Measurements from ENCODE around the gene HOXD12. TPM values are rescaled to one million over a fixed set of nuclear protein-coding genes. Genes with fewer than 3 reads are reported as not detected.

HOXD12 gene
- total RNA-seq, 2 experiments from 2014 or later: not detected

- POLR2A ChIA-PET: no interaction called here
- Mint-ChIP-seq H3K4me3 (no peak overlapping the region), H3K4me1 (peaks cover 32% of the 10 kb centered on the region)
Measured at GRCh38 chr2:176134035-176134434, 34.4 kb downstream of the HOXD12 start.

GRCh38 chr2:176135035-176135440 is 35.4 kb downstream of the HOXD12 start:
- Mint-ChIP-seq H3K4me3 (no peak overlapping the region), H3K9me3 (no peaks in the 10 kb centered on the region), H3K4me1 (peaks cover 37% of the 10 kb centered on the region), H3K27me3 (peaks cover 89% of the 10 kb centered on the region), H3K36me3 (ENCODE audit: low read depth) (peaks cover 4% of the 10 kb centered on the region), H3K27ac (no peak overlapping the region)
- no peak for DNase-seq
- CTCF ChIA-PET: interaction anchor here (0.9 kb wide), 1 partner anchor 321 kb away, joined by 3 read pairs; no protein-coding TSS in a partner anchor
- POLR2A ChIA-PET: no interaction called here

More at GRCh38 chr2:176134035-176134434, 34.4 kb downstream of the HOXD12 start:
- H3K36me3 Mint-ChIP-seq (ENCODE audit: low read depth): peaks cover 4% of the 10 kb centered on the region
- DNase-seq: no peak
- CTCF ChIA-PET: no interaction called here
- H3K27ac Mint-ChIP-seq: no peak overlapping the region
- H3K27me3 Mint-ChIP-seq: peaks cover 83% of the 10 kb centered on the region
- no peaks in the 10 kb centered on the region for H3K9me3 Mint-ChIP-seq

DNA sequence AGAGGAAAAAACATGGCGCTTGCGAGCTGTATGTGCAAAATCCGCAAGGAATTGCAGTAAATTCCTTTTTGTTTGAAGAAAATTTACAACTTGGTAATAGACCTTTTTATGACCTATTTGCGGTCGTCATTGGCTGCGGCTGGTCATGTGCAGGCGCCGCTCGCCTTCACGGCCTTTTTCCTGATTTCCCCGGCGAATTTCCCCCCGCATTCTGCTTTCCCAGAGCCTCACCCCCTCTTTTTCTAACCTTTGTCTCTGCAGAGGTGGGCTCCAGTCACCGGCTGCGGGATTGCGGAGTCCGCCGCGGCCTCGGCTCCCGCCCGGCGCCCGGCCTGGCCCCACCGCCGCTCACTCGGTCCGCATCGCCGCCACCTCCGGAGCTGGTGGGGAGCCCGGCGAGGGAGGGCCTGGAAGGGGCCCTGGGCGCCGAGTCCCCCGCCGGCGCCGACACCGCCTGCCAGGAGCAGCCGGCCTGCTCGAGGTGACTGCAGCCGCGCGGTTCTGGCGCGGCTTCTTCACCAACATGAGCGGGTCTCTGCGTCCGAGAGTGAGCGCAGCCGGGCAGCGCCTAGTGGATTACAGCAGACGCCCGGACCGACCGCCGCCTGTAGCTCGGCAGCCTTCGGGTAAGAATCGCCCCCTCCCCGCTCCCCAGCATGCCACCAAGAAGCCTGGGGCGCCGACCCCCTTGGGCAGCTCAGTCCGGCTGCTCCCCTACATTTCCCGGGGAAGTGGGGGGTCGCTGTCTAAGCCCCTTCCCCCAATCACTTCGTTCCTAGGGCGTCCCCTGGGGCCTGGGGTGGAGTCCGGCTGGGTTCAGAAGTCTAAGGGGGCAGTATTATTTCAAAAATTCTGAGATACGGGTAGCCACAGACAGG is 37.0 kb downstream of the HOXD12 start:
- peak overlapping the region; percentile 5 for H3K27ac Mint-ChIP-seq
- ChIA-PET CTCF (no interaction called here), POLR2A (no interaction called here)
- no peak for DNase-seq
- H3K27me3 Mint-ChIP-seq: peaks cover 86% of the 10 kb centered on the region
- H3K9me3 Mint-ChIP-seq: no peaks in the 10 kb centered on the region
- no peak overlapping the region for H3K4me3 Mint-ChIP-seq
- H3K4me1 Mint-ChIP-seq: peaks cover 36% of the 10 kb centered on the region
- H3K36me3 Mint-ChIP-seq (ENCODE audit: low read depth): peaks cover 4% of the 10 kb centered on the region

GRCh38 chr2:176137252-176137580 is 37.6 kb downstream of the HOXD12 start:
- POLR2A ChIA-PET: no interaction called here
- no peak for DNase-seq
- H3K36me3 Mint-ChIP-seq (ENCODE audit: low read depth): peaks cover 4% of the 10 kb centered on the region
- peaks cover 33% of the 10 kb centered on the region for H3K4me1 Mint-ChIP-seq
- H3K9me3 Mint-ChIP-seq: no peaks in the 10 kb centered on the region
- H3K27me3 Mint-ChIP-seq: peaks cover 87% of the 10 kb centered on the region
- CTCF ChIA-PET: no interaction called here
- peak overlapping the region; percentile 5 for H3K27ac Mint-ChIP-seq
- no peak overlapping the region for H3K4me3 Mint-ChIP-seq

DNA sequence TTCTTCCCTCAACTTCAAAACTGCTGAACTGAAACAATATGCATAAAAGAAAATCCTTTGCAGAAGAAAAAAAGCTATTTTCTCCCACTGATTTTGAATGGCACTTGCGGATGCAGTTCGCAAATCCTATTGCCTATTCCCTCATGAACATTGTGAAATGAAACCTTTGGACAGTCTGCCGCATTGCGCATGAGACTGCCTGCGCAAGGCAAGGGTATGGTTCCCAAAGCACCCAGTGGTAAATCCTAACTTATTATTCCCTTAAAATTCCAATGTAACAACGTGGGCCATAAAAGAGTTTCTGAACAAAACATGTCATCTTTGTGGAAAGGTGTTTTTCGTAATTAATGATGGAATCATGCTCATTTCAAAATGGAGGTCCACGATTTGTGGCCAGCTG is 38.3 kb downstream of the HOXD12 start:
- POLR2A ChIA-PET: no interaction called here
- Mint-ChIP-seq H3K4me3 (no peak overlapping the region), H3K27ac (no peak overlapping the region), H3K9me3 (no peaks in the 10 kb centered on the region), H3K27me3 (peaks cover 84% of the 10 kb centered on the region), H3K4me1 (peaks cover 30% of the 10 kb centered on the region), H3K36me3 (ENCODE audit: low read depth) (peaks cover 4% of the 10 kb centered on the region)
- CTCF ChIA-PET: interaction anchor here (1.5 to 3.6 kb wide), 2 partner anchors 23 to 1806 kb away, joined by 3 to 22 read pairs; no protein-coding TSS in a partner anchor
- no peak for DNase-seq

- no peak for DNase-seq
- no peaks in the 10 kb centered on the region for H3K9me3 Mint-ChIP-seq
- peaks cover 30% of the 10 kb centered on the region for H3K4me1 Mint-ChIP-seq
- peaks cover 4% of the 10 kb centered on the region for H3K36me3 Mint-ChIP-seq (ENCODE audit: low read depth)
- H3K4me3 Mint-ChIP-seq: no peak overlapping the region
- ChIA-PET CTCF (interaction anchor here (1.2 to 3.6 kb wide), 5 partner anchors 10 to 1806 kb away, joined by 3 to 22 read pairs (median 3); no protein-coding TSS in a partner anchor), POLR2A (no interaction called here)
- H3K27ac Mint-ChIP-seq: no peak overlapping the region
- H3K27me3 Mint-ChIP-seq: peaks cover 83% of the 10 kb centered on the region
Measured at GRCh38 chr2:176138526-176138922, 38.9 kb downstream of the HOXD12 start.

GRCh38 chr2:176138923-176139660 is 39.5 kb downstream of the HOXD12 start:
- Mint-ChIP-seq H3K27me3 (peaks cover 82% of the 10 kb centered on the region), H3K27ac (peak overlapping the region; percentile 46), H3K9me3 (no peaks in the 10 kb centered on the region), H3K36me3 (ENCODE audit: low read depth) (peaks cover 4% of the 10 kb centered on the region), H3K4me1 (peaks cover 30% of the 10 kb centered on the region), H3K4me3 (no peak overlapping the region)
- DNase-seq: no peak
- ChIA-PET POLR2A (no interaction called here), CTCF (interaction anchor here (1.1 to 3.6 kb wide), 7 partner anchors 10 to 1807 kb away, joined by 3 to 22 read pairs (median 3); no protein-coding TSS in a partner anchor)

- Mint-ChIP-seq H3K4me1 (peaks cover 30% of the 10 kb centered on the region), H3K27ac (no peak overlapping the region), H3K4me3 (no peak overlapping the region), H3K27me3 (peaks cover 80% of the 10 kb centered on the region), H3K36me3 (ENCODE audit: low read depth) (peaks cover 4% of the 10 kb centered on the region), H3K9me3 (no peaks in the 10 kb centered on the region)
- CTCF ChIA-PET: interaction anchor here (0.6 to 3.6 kb wide), 21 partner anchors 9 to 1219 kb away, joined by 3 to 22 read pairs (median 5); no protein-coding TSS in a partner anchor
- DNase-seq: no peak
- POLR2A ChIA-PET: no interaction called here
Measured at GRCh38 chr2:176139661-176140512, 40.3 kb downstream of the HOXD12 start.

- Mint-ChIP-seq H3K27ac (no peak overlapping the region), H3K4me1 (peaks cover 26% of the 10 kb centered on the region), H3K4me3 (peak overlapping the region; percentile 45), H3K27me3 (peaks cover 80% of the 10 kb centered on the region), H3K9me3 (no peaks in the 10 kb centered on the region), H3K36me3 (ENCODE audit: low read depth) (peaks cover 4% of the 10 kb centered on the region)
- peak; percentile 72 for DNase-seq
- ChIA-PET POLR2A (no interaction called here), CTCF (interaction anchor here (0.6 to 3.6 kb wide), 29 partner anchors 9 to 1245 kb away, joined by 3 to 22 read pairs (median 4); partner anchors contain the start of gene HOXD4)
Measured at GRCh38 chr2:176140513-176141317, 41.1 kb downstream of the HOXD12 start.

GRCh38 chr2:176142281-176142680 is 42.7 kb downstream of the HOXD12 start:
- no peak overlapping the region for H3K27ac Mint-ChIP-seq
- CTCF ChIA-PET: no interaction called here
- no peak for DNase-seq
- H3K4me3 Mint-ChIP-seq: no peak overlapping the region
- peaks cover 4% of the 10 kb centered on the region for H3K36me3 Mint-ChIP-seq (ENCODE audit: low read depth)
- H3K9me3 Mint-ChIP-seq: no peaks in the 10 kb centered on the region
- peaks cover 81% of the 10 kb centered on the region for H3K27me3 Mint-ChIP-seq
- POLR2A ChIA-PET: no interaction called here
- H3K4me1 Mint-ChIP-seq: peaks cover 21% of the 10 kb centered on the region

DNA sequence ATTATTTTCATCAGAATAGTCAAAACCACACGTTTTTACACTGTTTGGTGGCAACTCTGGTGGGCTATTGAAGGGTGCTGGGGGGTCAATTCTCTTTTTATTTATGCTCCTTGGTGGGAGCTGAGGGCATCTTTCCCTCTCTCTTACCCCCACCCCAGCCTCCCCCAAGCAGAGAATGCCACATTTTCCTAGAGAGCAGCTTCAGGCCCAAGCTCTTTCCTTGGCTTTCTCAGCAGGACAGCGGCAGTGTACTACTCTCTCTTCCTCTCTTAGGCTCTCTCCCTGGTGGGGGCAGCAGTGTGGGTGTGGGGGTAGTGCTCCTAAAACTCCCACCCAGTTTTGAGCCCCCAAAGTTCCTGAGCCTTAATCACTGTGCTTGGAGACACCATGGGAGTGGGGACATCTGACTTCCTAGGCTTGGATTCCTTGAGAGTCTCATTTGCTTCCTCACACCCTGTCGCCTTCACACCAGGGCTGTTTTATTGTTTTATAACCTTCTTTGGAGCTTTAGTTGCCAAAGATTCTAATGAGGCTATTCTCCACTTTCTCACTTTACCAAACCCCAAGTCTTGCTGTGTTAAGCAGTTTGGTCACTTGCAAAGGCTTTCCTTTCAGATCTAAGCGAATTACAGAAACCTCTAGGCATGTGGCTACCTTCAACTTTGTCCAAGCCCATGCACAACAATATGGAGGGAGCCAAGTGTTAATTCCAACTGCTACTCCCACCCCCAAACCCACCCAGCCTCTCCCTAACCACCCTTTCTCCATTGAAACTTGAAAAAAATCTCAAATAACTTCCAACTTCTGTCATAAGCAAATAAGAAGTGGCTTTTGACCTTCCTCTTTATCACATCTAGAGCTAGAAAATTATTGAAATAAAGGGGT is 45.7 kb downstream of the HOXD12 start:
- ChIA-PET POLR2A (no interaction called here), CTCF (interaction anchor here (1.2 kb wide), 2 partner anchors 12 to 70 kb away, joined by 3 to 4 read pairs; no protein-coding TSS in a partner anchor)
- Mint-ChIP-seq H3K4me1 (peaks cover 8% of the 10 kb centered on the region), H3K9me3 (peaks cover under 1% of the 10 kb centered on the region), H3K27ac (no peak overlapping the region), H3K36me3 (ENCODE audit: low read depth) (no peaks in the 10 kb centered on the region), H3K27me3 (peaks cover 83% of the 10 kb centered on the region), H3K4me3 (no peak overlapping the region)
- DNase-seq: no peak

Measured in activated CD4-positive, alpha-beta T cell treated with anti-CD3 and anti-CD28 coated beads, Interleukin-2, amount 10 ng/mL, durations not matched to agents 7 days and 5 days (primary cell).